Bronchial epithelial cell (primary cell): Measurements from ENCODE around the gene BRD9. TPM values are rescaled to one million over a fixed set of nuclear protein-coding genes. Genes with fewer than 3 reads are reported as not detected.

Source experiments
- DNase-seq: peaks from one replicate; pipeline ENCODE4 v3.0.0-alpha.2; 2010; ENCODE audit warnings: low read depth
- FAIRE-seq: peaks from 2 replicates; lab custom pipeline; 2011; peaks lifted over from hg19 to GRCh38; lab: Jason Lieb, UNC
- H3K27me3 ChIP-seq: 2 replicates; pipeline ENCODE4 v1.5.1; 2011; ENCODE audit warnings: low read length; ENCODE audit not compliant: control insufficient read depth, insufficient read depth
- H3K36me3 ChIP-seq: 2 replicates; pipeline ENCODE4 v1.5.1; 2011; ENCODE audit warnings: low read length; ENCODE audit not compliant: control insufficient read depth, insufficient read depth
- H3K4me3 ChIP-seq: 2 replicates; pipeline ENCODE4 v1.5.1; 2011; ENCODE audit warnings: mild to moderate bottlenecking, low read depth, low read length, control low read depth
- CTCF ChIP-seq: IDR thresholded peaks from 2 replicates; pipeline ENCODE4 v1.5.1; 2011; ENCODE audit warnings: mild to moderate bottlenecking, moderate library complexity, low read length, control low read depth, inconsistent platforms; ENCODE audit not compliant: insufficient read depth, severe bottlenecking
- total RNA-seq: library from RNA; depleted of rRNA; stranded (reverse); fragments of >200 nt; gene quantifications from 2 replicates; pipeline ENCODE4 v1.2.1, GENCODE V29; 2014

The BRD9 gene
- total RNA-seq, 1 donor from 2014 or later: 36.1 TPM

DNA sequence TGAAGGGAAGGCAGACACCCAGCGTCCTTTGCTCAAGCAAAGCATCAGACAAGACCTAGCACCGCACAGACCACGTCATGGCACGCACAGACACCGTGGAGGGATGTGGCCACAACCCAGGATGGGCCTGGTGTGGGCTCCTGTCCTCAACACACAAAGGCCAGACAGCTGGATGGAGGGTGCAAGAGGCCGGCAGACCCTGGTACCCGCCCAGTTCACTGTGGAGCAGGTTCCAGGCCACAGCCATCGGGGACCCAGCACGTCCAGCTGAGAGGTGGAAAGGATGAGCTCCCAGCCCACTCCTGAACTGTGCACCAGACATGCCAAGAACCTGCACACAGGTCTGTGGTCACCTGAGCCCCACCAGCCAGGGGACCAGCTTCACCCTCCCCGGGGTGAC, 26.8 kb downstream of the BRD9 start:
- Histone ChIP-seq H3K27me3 (no peaks in the 10 kb centered on the region), H3K4me3 (no peak overlapping the region), H3K36me3 (peaks cover 24% of the 10 kb centered on the region)
- FAIRE-seq: no peak
- no peak for DNase-seq
- TF ChIP-seq CTCF: no peak

DNA sequence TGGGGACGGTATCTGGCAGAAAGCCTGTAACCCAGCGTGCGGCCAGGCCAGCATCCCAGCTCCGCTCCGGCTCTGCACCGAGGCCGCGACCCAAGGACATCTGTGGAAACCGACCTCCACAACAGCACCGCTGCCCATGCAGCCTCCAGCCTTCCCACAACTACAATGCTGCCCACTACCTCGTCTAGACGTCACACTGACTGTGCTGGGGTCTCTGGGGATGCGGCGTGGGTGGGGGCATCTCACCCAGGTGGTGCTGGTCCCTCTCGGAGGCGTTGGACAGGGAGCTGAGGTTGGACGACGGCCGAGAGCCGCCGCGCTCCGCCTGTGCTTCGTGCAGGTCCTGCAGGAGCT, 27.5 kb downstream of the BRD9 start:
- Histone ChIP-seq H3K36me3 (peaks cover 19% of the 10 kb centered on the region), H3K4me3 (no peak overlapping the region), H3K27me3 (no peaks in the 10 kb centered on the region)
- TF ChIP-seq CTCF: no peak
- DNase-seq: no peak
- FAIRE-seq: no peak

- Histone ChIP-seq H3K4me3 (no peak overlapping the region), H3K27me3 (no peaks in the 10 kb centered on the region), H3K36me3 (peaks cover 13% of the 10 kb centered on the region)
- DNase-seq (no peak), FAIRE-seq (no peak)
- no peak for TF ChIP-seq CTCF
Measured at GRCh38 chr5:864492-865167, 28.0 kb downstream of the BRD9 start.

GRCh38 chr5:863244-863805, 29.3 kb downstream of the BRD9 start:
- peaks cover 8% of the 10 kb centered on the region for H3K36me3 ChIP-seq
- no peak overlapping the region for H3K4me3 ChIP-seq
- H3K27me3 ChIP-seq: no peaks in the 10 kb centered on the region
- FAIRE-seq (no peak), DNase-seq (no peak)
- no peak for TF ChIP-seq CTCF

DNA sequence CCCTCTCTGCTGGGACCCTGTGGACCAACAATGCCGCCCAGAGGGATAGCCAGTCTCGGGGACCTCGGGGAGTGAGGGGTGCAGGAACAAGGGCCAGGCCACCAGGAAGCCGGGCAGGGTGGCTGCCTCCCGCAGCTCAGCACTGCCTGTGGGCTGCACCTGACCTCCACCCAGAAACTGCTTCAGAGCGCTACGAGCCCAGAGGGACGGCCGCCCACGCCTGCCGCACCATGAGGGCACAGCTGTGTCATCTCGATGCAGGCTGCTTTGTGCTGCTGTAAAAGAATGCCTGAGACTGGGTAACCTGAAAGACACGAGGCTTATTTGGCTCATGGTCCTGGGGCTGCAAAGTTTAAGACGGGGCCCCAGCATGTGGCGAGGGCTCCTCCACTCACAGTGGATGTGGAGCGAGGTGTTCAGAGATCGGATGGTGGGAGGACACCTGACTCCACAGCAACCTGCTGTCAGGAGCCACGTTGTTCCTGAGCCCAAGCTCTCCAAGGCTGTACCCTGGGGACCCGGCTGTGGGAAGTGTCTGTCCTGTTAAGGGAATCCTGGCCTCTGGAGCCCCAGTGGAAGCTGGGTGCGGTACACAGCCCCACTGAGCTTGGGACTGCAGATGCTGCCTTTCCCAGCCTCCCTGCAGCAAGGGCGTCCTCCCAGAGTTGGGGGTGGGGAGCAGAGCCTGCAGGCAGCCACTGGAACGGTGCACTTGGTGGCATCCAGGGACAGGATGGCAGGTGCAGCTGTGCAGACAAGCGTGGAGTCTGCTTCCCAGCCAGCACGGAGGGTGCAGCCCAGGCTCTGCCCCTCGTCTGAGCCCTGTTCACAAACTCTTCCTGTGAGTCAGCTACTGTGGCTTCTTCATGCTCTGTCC, 30.0 kb downstream of the BRD9 start:
- FAIRE-seq: no peak
- Histone ChIP-seq H3K27me3 (no peaks in the 10 kb centered on the region), H3K36me3 (peaks cover 6% of the 10 kb centered on the region), H3K4me3 (no peak overlapping the region)
- no peak for TF ChIP-seq CTCF
- no peak for DNase-seq
